AML-193 (cell line): ENCODE results near the gene MEOX1.
"Not testable (repeated sequence)": the region's sequence is repeated elsewhere in the genome, so short reads cannot be mapped to it uniquely, and the experiment has no call there.

Source experiments
- DNase-seq, 2 experiments: peaks; one replicate each; lab custom pipeline; 2025; lab: John Stamatoyannopoulos, UW

MEOX1 gene

GRCh38 chr17:43616421-43616820 is 45.3 kb downstream of the MEOX1 start:
- DNase-seq: no peak

GRCh38 chr17:43616029-43616351 is 45.7 kb downstream of the MEOX1 start:
- DNase-seq: no peak

- no peak for DNase-seq
Measured at GRCh38 chr17:43615330-43616028, 46.2 kb downstream of the MEOX1 start.

DNA sequence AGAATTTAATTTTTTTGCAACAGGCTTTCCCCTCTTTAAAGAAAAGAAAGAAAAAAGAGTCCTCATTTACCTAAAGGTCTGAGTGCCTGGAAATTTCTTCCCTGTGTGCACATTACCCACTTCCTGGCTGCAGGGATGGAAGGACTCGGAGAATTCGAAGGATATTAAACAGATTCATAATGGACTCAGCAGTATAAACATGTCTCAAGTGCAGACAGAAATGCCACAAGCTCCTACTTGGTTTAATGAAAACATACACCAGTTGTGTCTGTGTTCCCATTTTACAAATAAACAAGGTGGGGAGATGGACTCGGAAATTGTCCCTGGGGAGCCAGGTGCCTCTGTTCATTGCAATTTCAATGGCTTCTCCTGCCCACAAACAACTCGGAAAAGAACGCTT is 47.2 kb downstream of the MEOX1 start:
- DNase-seq: no peak

- DNase-seq: no peak
Measured at GRCh38 chr17:43613917-43614316, 47.8 kb downstream of the MEOX1 start.

DNA sequence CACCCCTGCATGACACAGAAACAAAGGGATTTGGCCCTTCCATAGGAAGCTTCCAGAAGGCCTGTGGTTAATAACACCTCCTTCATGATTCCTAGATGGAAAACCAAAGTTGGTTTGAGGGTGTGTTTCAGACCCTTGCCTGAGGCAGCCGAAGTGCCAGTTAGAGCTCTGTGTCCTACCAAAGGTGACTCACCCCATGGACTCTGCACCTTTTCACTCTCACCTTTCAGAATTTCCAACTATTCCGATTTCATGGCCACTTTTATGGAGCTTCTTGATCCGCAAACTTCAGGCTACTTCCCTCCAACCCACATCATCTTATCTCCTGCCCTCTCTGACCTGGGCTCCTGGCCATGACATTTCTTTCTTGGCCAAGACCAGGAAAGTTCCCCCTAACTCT is 49.2 kb downstream of the MEOX1 start:
- no peak for DNase-seq

DNA sequence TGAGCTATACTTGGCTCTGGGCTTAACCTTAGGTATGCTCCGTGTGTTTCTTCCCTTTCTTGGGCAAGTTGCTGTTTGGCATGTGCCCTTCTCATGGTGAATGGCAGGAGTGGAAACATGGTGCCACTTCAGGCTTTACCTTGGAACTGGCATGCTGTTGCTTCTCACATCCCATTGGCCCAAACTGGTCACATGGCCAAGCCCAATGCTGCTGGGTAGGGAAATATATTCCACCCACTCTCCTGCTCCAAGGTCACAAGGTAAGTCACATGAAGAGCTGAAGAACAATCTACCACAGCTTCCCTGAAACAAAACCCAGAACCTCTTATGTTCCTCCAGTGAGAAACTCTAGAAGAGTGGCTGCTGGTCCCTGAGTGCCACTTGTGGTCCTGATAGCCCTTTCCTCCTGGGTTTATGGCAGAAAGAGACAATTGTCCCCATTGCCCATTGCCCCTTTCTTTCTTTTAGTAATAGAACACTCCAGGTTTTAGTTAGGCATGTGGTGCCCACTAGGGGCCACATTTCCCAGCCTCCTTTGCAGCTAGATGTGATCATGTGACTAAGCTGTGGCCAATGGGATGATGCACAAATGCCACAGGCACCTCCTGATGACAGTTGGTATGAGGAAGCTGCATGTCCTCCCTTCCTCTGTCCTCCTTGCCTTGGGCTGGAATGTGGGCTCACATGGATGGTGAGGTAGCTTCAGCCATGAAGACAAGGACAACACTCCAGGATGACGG is 50.3 kb downstream of the MEOX1 start:
- no peak for DNase-seq

DNA sequence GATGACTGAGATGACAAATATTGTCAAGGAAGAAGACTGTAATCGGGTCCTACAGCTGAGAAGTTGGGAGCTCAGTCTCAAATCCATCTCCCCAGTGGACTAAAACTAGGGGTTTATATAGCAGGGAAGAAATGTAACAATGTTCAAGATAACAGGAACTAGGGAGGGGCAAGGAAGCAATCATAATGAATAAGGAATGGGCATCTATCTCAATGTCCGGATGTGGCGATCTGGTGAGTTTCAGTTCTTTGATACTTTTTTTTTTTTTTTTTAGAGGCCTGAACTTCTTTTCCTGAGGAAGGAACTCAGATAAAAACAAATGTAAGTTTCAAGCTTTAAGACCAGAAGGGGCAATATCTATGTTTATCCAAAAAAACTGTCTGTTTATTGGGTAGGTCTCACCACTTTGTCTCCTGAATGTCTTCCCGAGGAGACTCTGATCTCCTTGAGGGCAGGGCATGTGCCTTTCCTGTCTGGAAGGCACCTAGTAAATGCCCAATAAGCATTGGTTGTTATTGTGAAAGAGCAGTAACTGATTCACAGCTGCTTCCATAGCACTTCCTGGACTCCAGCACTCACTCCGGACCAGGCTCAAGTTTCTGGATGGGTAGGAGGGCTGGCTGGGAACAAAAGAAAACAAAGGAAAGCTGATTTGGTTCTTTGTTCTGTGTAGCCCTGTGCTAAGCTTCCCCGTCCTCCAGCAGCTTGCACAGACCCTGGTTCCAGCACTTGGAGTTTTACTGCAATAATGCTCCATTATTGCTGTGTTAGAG is 51.9 kb downstream of the MEOX1 start:
- no peak for DNase-seq

DNA sequence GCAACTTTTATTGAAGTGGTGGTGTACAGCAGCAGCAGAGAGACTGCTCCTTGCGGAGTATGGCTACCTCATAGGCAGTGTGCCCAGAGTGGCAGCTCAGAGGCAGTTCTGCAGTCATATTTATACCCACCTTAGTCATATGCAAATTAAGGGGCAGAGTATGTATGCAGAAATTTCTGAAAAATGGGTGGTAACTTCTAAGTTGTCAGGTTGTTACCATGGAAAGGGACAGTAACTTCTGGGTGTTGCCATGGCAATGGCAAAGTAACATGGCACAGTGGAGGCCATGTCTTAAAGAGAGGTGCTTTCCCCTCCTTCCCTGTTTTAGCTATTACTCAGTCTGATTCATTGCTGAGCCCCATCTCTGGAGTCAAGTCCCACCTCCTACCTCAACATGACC is 53.4 kb downstream of the MEOX1 start:
- no peak for DNase-seq

- DNase-seq: no peak
Measured at GRCh38 chr17:43604549-43604948, 57.2 kb downstream of the MEOX1 start.

DNA sequence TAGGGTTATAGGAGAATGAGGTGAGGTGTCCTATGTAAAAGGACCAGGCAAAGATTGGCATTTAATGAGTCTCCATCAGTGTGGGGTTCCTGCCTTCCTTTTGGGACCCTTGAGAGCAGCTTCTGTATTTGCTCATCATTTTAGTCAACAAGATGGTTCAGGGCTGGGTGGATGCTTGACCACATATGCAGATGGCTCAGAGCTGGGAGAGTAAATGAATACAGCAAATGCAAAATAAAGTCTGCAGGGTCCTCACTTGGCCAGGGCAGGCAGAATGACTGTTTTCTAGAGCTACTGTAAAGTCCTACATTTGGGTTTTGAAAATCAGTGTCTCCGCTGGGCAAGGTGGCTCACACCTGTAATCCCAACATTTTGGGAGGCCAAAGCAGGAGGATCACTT is 58.4 kb downstream of the MEOX1 start:
- DNase-seq: no peak

DNA sequence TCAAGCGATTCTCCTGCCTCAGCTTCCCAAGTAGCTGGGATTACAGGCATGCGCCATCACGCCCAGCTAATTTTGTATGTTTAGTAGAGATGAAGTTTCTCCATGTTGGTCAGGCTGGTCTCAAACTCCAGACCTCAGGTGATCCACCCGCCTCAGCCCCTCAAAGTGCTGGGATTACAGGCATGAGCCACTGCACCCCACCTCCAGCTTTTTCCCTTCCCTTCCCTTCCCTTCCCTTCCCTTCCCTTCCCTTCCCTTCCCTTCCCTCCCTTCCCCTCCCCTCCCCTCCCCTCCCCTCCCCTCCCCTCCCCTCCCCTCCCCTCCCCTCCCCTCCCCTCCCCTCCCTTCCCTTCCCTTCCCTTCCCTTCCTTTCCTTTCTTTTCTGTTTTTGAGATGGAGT is 59.2 kb downstream of the MEOX1 start:
- not testable (repeated sequence) for DNase-seq

- DNase-seq: no peak
Measured at GRCh38 chr17:43601280-43602039, 60.3 kb downstream of the MEOX1 start.

DNA sequence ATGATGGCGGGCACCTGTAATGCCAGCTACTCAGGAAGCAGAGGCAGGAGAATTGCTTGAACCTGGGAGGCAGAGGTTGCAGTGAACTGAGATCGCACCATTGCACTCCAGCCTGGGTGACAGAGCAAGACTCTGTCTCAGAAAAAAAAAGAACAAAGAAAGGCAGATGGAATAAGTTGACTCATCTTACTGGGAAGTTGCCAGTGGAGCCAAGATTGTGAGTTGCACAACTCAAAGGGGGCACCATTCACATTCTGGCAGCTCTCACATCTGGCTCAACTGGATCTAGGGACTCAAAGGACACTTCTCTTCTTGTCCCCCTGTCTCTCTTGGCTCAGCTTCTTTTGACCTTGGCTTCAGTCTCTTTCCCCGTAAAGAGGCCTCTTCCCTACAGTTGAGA is 61.9 kb downstream of the MEOX1 start:
- peak; percentile 31 to 40 for DNase-seq

DNA sequence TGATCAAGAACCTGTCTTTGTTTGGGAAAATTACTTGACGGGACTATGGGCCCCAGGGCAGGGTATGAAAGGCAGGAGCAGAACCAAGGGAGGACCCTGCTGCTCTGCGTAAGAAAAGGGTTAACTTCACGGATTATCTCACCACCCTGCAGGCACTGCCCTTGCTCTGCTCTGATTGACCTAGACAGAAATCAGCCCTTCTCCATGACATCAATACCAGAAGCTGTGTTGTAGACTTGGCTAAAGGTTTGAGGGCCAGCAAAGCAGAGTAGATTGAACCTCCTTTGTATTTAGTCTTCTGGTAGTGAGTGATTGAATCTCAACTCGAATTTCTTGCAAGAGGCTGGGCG is 62.7 kb downstream of the MEOX1 start:
- no peak for DNase-seq

- no peak for DNase-seq
Measured at GRCh38 chr17:43598357-43599045, 63.2 kb downstream of the MEOX1 start.

DNA sequence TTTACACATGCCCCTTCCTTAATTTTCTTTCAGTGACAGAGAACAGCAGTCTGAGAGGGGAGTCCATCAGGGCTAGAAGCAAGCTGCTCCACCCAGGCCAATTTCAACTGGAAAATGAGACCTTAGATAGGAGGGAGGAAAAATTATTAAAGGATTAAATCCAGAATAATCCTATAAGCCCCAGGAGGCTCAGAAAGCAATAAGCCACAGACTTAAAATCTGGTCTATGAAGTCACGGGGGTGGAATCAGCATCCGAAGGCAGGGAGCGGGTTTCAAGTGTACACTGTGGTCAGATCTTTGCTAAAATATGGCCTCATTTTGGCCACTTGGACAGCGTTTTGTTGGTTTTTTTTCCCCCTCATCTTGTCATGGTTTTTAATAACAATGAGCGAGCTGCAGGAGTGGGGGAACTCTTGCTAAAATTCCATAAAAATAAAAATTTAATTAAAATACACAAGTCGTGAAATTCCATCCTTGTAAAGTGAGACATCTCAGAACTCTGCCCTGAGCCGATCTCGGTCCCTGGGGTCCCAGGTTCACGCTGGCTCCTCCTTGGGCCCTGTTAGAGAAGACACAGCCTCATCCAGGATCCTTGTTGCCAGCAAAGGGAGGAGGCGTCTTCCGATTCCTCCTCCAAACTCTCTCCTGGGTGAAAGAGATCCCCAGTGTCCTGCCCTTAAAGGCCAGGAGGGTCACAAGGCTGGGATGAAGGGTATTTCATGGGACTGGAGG is 63.9 kb downstream of the MEOX1 start:
- DNase-seq: no peak

DNA sequence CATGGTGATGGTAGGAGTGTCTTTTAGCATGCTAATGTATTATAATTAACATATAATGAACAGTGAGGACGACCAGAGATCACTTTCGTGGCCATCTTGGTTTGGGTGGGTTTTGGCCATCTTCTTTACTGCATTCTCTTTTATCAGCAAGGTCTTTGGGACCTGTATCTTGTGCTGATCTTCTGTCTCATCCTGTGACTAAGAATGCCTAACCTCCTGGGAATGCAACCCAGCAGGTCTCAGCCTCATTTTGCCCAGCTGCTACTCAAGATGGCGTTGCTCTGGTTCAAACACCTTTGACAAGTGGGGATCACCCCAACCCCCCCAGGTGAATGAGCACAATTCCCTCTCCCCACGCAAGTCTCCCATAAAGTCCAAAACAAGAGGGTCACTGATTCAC is 66.3 kb downstream of the MEOX1 start:
- no peak for DNase-seq

DNA sequence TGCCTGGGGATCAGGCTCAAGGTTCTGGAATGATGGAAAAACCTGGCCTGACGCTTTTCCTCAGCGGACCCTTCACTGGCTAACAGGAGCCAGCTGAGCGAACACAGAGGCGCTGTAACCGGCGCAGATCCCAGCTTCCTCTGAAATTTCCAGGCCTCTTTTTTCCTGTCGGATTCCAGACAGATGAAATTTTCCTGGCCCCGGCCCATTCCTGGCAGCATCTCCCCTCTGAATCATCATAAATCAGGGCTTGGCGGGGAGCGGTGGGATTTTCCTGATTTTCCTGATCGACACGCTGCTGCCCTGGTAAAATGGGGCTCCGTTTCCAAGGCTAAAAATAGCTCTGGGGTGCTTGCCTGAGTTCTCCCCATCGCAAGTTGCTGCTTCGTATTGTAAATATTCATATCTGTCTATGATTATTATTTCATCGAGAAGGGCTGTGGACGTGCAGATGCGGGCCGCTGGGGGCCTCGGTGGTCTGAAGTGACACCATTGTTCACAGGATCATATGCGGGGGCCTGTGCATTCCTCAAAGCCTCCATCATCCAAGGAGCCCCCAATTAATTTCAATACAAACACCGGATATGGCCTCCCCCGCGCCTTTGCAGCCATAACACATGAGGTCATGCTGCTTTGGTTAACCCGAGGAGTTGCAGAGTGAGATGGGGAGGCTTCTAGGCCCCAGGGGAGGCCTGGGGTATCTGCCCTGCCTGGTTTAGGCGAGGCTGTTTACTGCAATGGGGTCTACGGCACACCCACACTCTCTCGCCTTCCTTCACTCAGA is 69.8 kb downstream of the MEOX1 start:
- DNase-seq: no peak

- no peak for DNase-seq
Measured at GRCh38 chr17:43591001-43591400, 70.7 kb downstream of the MEOX1 start.
